Activated CD8-positive, alpha-beta T cell treated with anti-CD3 and anti-CD28 coated beads for 36 hours (primary cell): ENCODE results near the gene HABP4. TPM values are rescaled to one million over a fixed set of nuclear protein-coding genes. Genes with fewer than 3 reads are reported as not detected.

Experiments used
- ATAC-seq: fragments of 200-7000 bp; cut with Tn5 transposase; one replicate; pipeline ENCODE4 v1.10.0; 2021; ENCODE audit warnings: mild to moderate bottlenecking, moderate library complexity
- CTCF ChIA-PET: fragments of 350-600 bp; sonication (Branson Sonifier 250); formaldehyde crosslinking; loops from one replicate; lab custom pipeline; 2021; ENCODE audit warnings: antibody characterized with exemption; lab: Charles Lee
- POLR2A ChIA-PET: fragments of 350-600 bp; sonication (Branson Sonifier 250); formaldehyde crosslinking; loops from one replicate; lab custom pipeline; 2021; ENCODE audit warnings: antibody characterized with exemption; lab: Charles Lee
- DNase-seq: peaks from one replicate; pipeline ENCODE4 v3.0.0-alpha.2; 2020
- H3K27ac Mint-ChIP-seq: one replicate; pipeline ENCODE4 v1.8.0; 2021; ENCODE audit warnings: mild to moderate bottlenecking, mixed read lengths
- H3K27me3 Mint-ChIP-seq: one replicate; pipeline ENCODE4 v1.8.0; 2021; ENCODE audit warnings: mixed read lengths
- H3K36me3 Mint-ChIP-seq: one replicate; pipeline ENCODE4 v1.8.0; 2021; ENCODE audit warnings: low read depth, mixed read lengths
- H3K4me1 Mint-ChIP-seq: one replicate; pipeline ENCODE4 v1.8.0; 2021; ENCODE audit warnings: low read depth, mixed read lengths
- H3K4me3 Mint-ChIP-seq: one replicate; pipeline ENCODE4 v1.8.0; 2021; ENCODE audit warnings: mild to moderate bottlenecking, moderate library complexity, mixed read lengths
- H3K9me3 Mint-ChIP-seq: one replicate; pipeline ENCODE4 v1.8.0; 2021; ENCODE audit warnings: mixed read lengths
- CTCF ChIP-seq: fragments of 200-600 bp; IDR thresholded peaks from one replicate; pipeline ENCODE4 v1.8.0; 2022; ENCODE audit warnings: antibody characterized with exemption, mild to moderate bottlenecking
- intact Hi-C: fragments of 100-400 bp; cut with micrococcal nuclease; formaldehyde crosslinking; loops from one replicate; pipeline ENCODE4 v1.10.0; 2022
- total RNA-seq, 2 experiments: library from RNA; stranded (reverse); gene quantifications; one replicate each; pipeline ENCODE4 v1.2.3, GENCODE V29; 2021

Gene HABP4
- total RNA-seq, 2 experiments from 2014 or later, result 7.0 to 8.3 TPM

- H3K36me3 Mint-ChIP-seq, result no peaks in the 10 kb centered on the region
- no peak overlapping the region for H3K27ac Mint-ChIP-seq
- H3K4me3 Mint-ChIP-seq, result no peak overlapping the region
- intact Hi-C loops, result no loop called here
- CTCF ChIA-PET, result no interaction called here
- no peaks in the 10 kb centered on the region for H3K9me3 Mint-ChIP-seq
- DNase-seq (no peak), ATAC-seq (no peak)
- POLR2A ChIA-PET, result no interaction called here
- H3K27me3 Mint-ChIP-seq, result no peaks in the 10 kb centered on the region
- TF ChIP-seq CTCF, result no peak
- H3K4me1 Mint-ChIP-seq, result peaks cover 17% of the 10 kb centered on the region
These were observed 69.8 kb downstream of the HABP4 start for GRCh38 chr9:96519787-96520186.

- DNase-seq (peak; percentile 7), ATAC-seq (no peak)
- intact Hi-C loops, result no loop called here
- Mint-ChIP-seq H3K27ac (no peak overlapping the region), H3K4me1 (peaks cover 17% of the 10 kb centered on the region), H3K27me3 (no peaks in the 10 kb centered on the region), H3K4me3 (no peak overlapping the region), H3K36me3 (no peaks in the 10 kb centered on the region), H3K9me3 (no peaks in the 10 kb centered on the region)
- ChIA-PET CTCF (interaction anchor here (0.5 kb wide), 1 partner anchor 129 kb away, joined by 3 read pairs; no protein-coding TSS in a partner anchor), POLR2A (interaction anchor here (0.7 kb wide), 1 partner anchor 13 kb away, joined by 3 read pairs; no protein-coding TSS in a partner anchor)
- no peak for TF ChIP-seq CTCF
These were observed 72.4 kb downstream of the HABP4 start for GRCh38 chr9:96522366-96522765.

- Mint-ChIP-seq H3K9me3 (no peaks in the 10 kb centered on the region), H3K27ac (no peak overlapping the region), H3K4me1 (peaks cover 17% of the 10 kb centered on the region), H3K4me3 (no peak overlapping the region), H3K36me3 (no peaks in the 10 kb centered on the region), H3K27me3 (no peaks in the 10 kb centered on the region)
- TF ChIP-seq CTCF, result no peak
- ChIA-PET CTCF (no interaction called here), POLR2A (no interaction called here)
- no peak for ATAC-seq
- no peak for DNase-seq
- intact Hi-C loops, result no loop called here
These were observed 73.4 kb downstream of the HABP4 start for GRCh38 chr9:96523374-96523773.

- H3K4me1 Mint-ChIP-seq, result peaks cover 17% of the 10 kb centered on the region
- TF ChIP-seq CTCF, result no peak
- H3K27ac Mint-ChIP-seq, result no peak overlapping the region
- DNase-seq (no peak), ATAC-seq (no peak)
- no peaks in the 10 kb centered on the region for H3K9me3 Mint-ChIP-seq
- no peak overlapping the region for H3K4me3 Mint-ChIP-seq
- no peaks in the 10 kb centered on the region for H3K27me3 Mint-ChIP-seq
- intact Hi-C loops, result no loop called here
- ChIA-PET POLR2A (no interaction called here), CTCF (no interaction called here)
- H3K36me3 Mint-ChIP-seq, result no peaks in the 10 kb centered on the region
These were observed 74.1 kb downstream of the HABP4 start for GRCh38 chr9:96524045-96524444.

GRCh38 chr9:96524764-96525163, 74.8 kb downstream of the HABP4 start:
- peaks cover 17% of the 10 kb centered on the region for H3K4me1 Mint-ChIP-seq
- no peaks in the 10 kb centered on the region for H3K9me3 Mint-ChIP-seq
- no peak for DNase-seq
- H3K27me3 Mint-ChIP-seq, result no peaks in the 10 kb centered on the region
- ChIA-PET CTCF (no interaction called here), POLR2A (no interaction called here)
- intact Hi-C loops, result no loop called here
- no peak overlapping the region for H3K4me3 Mint-ChIP-seq
- TF ChIP-seq CTCF, result no peak
- no peaks in the 10 kb centered on the region for H3K36me3 Mint-ChIP-seq
- ATAC-seq, result no peak
- H3K27ac Mint-ChIP-seq, result no peak overlapping the region
